Astrocyte of the cerebellum (primary cell): ENCODE results near the gene PRKRIP1.

ENCODE experiments used
- DNase-seq: peaks from one replicate; pipeline ENCODE4 v3.0.0-alpha.2; 2011; ENCODE audit warnings: low read depth
- H3K4me3 ChIP-seq: 2 replicates; pipeline ENCODE4 v1.5.1; 2011; ENCODE audit warnings: mild to moderate bottlenecking, low read depth, low read length, moderate library complexity
- in situ Hi-C: cut with HindIII; loops from 2 replicates; pipeline ENCODE4 v1.10.0; 2017; ENCODE audit warnings: low sequenced_read_pairs
- TF ChIP-seq, protein P1 (sequence below): IDR thresholded peaks from 2 replicates; pipeline ENCODE4 v1.5.1; 2012; ENCODE audit warnings: low read length, low read depth, moderate library complexity, mild to moderate bottlenecking; ENCODE audit errors: missing control alignments

The PRKRIP1 gene

DNA sequence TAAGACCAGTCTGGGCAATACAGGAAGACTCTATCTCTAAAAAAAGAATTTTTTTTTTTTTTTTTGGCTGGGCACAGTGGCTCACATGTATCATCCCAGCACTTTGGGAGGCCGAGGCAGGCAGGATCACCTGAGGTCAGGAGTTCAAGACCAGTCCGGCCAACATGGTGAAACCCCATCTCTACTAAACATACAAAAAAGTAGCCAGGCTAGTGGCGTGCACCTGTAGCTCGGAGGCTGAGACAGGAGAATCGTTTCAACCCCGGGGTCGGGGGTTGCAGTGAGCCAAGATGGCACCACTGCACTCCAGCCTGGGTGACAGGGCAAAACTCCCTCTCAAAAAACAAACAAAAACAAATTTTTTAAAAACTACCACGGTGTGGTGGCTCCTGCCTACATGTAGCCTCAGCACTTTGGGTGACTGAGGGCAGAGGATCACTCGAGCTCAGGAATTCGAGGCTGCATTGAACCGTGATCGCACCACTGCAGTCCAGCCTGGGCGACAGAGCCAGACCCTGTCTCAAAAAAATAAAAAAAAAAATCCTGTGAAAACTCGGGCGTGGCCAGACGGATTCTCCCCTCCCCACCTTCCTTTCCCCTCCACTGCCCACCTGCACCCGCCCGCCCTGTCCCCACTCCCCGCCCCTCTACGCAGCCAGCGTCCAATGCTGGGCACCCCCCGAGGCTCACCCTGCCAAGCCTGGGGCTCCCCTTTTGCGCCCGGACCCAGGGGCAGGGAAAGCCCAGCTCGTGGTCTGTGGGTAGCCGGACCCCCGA is 36.5 kb downstream of the PRKRIP1 start:
- in situ Hi-C loops: no loop called here
- no peak for DNase-seq
- TF ChIP-seq, protein P1, sequence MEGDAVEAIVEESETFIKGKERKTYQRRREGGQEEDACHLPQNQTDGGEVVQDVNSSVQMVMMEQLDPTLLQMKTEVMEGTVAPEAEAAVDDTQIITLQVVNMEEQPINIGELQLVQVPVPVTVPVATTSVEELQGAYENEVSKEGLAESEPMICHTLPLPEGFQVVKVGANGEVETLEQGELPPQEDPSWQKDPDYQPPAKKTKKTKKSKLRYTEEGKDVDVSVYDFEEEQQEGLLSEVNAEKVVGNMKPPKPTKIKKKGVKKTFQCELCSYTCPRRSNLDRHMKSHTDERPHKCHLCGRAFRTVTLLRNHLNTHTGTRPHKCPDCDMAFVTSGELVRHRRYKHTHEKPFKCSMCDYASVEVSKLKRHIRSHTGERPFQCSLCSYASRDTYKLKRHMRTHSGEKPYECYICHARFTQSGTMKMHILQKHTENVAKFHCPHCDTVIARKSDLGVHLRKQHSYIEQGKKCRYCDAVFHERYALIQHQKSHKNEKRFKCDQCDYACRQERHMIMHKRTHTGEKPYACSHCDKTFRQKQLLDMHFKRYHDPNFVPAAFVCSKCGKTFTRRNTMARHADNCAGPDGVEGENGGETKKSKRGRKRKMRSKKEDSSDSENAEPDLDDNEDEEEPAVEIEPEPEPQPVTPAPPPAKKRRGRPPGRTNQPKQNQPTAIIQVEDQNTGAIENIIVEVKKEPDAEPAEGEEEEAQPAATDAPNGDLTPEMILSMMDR: no peak
- H3K4me3 ChIP-seq: peak overlapping the region; percentile 82

DNA sequence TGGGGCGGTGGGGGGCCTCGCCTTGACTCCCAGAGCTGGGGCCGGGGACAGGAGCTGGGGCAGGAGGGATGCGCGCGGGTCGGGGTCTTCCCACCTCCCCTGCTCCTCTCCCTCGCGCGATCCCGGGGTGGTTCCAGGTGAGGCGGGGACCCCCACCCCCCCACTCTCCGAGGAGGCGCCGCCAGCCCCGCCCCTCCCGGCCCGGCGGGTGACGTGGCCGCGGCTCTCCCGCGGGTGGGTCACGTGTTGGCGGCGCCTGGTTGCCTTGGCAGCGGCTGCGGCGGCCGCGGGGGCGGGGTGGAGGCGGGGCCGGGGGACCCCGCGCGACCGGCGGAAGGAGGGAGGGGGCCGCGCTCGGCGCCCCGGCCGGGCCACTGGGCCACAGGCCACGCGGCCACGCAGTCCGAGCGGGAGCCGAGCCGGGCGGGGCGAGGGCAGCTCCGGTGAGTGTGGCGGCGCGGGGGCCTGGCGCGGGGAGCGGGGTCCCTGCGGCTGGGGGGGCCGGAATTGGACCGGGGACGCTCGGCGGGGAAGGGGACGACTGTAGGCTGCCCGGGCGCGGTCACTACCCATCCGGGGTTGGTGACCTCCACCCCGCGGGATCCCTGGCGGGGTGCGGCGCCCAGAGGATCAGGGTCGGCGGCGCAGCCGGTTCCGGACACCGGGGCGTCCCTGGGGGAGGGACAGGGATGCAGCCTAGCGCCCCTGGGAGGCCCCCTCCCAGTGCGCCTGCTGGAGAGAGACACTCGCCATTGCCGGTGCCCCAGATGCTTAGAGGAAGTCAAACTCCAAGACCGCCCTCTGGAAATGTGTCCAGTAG is 37.3 kb downstream of the PRKRIP1 start, which contains the start of gene ORAI2:
Gene ORAI2, plus strand, starts transcription at position 357 of the 820 bp plus-strand sequence. CDS start 5,382 bp downstream, outside the sequence.
- H3K4me3 ChIP-seq: peak within 1 kb of the TSS; percentile 82
- in situ Hi-C loops: no loop called here
- TF ChIP-seq, protein P1: no peak
- DNase-seq: no peak

DNA sequence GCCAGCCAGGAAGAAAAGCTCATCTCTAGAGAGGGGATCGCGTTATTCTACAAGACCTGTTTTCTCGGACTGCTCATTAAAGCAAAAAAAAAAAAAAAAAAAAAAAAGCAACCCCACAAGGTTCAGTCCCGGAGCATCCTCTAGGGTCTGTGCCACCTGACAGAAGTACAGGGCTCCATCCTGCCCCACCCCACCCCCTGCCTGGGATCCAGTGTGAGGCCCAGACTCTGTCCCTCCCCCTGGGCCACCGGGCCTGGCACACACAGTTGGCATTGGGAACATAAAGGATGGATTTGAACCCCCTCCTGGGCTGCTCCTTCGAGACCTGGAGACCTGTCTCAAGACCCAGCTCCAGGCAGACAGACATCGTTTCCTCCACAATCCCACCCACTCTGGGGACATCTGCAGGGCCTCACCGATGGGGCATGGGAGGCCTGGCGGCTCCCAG is 37.9 kb downstream of the PRKRIP1 start:
- in situ Hi-C loops: no loop called here
- H3K4me3 ChIP-seq: peak overlapping the region; percentile 82
- TF ChIP-seq, protein P1: no peak
- no peak for DNase-seq

DNA sequence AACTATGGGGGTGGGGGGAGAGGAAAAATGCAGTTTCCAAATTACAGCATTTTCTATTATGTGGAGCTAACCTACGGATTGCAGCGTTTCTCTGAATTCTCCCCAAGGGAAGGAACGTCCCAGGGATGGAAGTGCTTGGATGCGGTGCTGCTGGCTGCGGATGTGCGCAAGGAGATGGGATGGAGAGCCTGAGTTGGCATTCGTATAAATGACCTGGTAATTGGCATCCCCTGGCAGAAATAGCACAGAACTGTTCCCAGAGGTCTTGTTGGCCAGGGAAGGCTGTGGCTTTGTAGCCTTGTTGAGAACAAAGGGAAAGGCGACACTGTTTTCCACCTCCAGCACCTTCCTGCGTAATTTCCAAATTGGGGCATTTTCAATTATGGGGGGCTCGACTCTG is 40.0 kb downstream of the PRKRIP1 start:
- no peak overlapping the region for H3K4me3 ChIP-seq
- TF ChIP-seq, protein P1: no peak
- in situ Hi-C loops: no loop called here
- no peak for DNase-seq

DNA sequence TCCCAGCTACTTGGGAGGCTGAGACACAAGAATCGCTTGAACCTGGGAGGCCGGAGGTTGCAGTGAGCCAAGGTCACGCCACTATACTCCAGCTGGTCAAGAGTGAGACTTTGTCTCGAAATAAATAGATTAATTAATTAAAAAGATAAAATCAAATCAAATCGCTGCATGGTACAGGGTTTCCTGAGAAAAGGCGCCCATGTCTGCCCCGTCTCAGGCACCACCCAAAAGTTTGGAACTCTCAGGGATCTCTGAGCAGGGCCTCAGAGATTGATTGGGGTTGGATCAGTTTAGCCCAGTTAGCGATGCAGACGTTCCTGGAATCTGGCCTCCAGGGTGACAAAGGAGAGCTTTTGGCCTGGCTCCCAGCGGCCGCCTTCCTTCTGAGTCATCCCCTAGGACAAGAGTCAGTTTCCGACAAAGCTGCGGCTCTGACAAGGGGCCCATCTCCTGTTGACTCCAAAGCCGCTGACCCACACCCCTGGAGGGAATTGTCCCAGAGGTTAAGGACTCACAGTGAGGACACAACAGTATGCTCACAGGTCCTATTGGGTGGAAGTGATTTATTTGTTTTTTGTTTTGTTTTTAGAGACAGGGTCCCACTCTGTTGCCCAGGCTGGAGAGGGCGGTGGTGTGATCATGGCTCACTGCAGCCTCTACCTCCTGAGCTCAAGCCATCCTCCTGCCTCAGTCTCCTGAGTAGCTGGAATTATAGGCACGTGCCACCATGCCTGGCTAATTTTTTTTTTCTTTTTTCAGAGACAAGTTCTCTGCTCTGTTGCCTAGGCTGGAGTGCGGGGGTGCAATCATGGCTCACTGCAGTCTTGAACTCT is 44.0 kb downstream of the PRKRIP1 start:
- no peak overlapping the region for H3K4me3 ChIP-seq
- TF ChIP-seq, protein P1: no peak
- peak; percentile 29 for DNase-seq
- in situ Hi-C loops: no loop called here
